ENCODE data around the gene AVPR1B.

DNA sequence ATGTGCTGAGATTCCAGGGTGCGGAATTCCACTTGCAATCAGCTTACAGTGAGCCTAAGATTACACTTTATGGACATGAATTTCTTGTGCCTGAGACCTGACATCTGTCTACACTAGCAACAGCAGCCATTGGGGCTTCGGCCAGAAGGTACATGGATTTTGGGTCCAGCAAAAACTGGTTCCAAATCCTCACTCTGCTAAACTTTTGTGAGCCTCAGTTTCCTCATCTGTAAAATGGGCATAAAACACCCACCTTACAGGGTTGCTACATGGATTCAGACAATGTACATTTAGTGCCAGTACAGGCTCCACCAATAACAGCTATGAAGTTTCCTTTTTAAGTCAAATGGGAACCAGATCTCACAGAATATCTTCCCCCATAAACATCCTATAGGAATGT lies 33.4 kb downstream of the AVPR1B start:
- TF ChIP-seq, protein P1, sequence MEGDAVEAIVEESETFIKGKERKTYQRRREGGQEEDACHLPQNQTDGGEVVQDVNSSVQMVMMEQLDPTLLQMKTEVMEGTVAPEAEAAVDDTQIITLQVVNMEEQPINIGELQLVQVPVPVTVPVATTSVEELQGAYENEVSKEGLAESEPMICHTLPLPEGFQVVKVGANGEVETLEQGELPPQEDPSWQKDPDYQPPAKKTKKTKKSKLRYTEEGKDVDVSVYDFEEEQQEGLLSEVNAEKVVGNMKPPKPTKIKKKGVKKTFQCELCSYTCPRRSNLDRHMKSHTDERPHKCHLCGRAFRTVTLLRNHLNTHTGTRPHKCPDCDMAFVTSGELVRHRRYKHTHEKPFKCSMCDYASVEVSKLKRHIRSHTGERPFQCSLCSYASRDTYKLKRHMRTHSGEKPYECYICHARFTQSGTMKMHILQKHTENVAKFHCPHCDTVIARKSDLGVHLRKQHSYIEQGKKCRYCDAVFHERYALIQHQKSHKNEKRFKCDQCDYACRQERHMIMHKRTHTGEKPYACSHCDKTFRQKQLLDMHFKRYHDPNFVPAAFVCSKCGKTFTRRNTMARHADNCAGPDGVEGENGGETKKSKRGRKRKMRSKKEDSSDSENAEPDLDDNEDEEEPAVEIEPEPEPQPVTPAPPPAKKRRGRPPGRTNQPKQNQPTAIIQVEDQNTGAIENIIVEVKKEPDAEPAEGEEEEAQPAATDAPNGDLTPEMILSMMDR (IDR thresholded peaks at IDR 0.05; ENCODE audit: extremely low read depth in 1 of 2, insufficient read depth in 1 of 2, low read depth in 1 of 2, low read length in 2 of 2) = no peak
- TF ChIP-seq EZH2 (IDR thresholded peaks at IDR 0.05; ENCODE audit: borderline replicate concordance, low read depth, low read length, severe bottlenecking) (no peak), POLR2A (IDR thresholded peaks at IDR 0.05; ENCODE audit: low read depth, low read length) (no peak), POLR2AphosphoS5 (IDR thresholded peaks at IDR 0.05; ENCODE audit: insufficient read depth, low read depth, low read length) (no peak), GATA2 (IDR thresholded peaks at IDR 0.05; ENCODE audit: insufficient read depth, insufficient read length, low read depth, low read length) (no peak), JUN (IDR thresholded peaks at IDR 0.05; ENCODE audit: borderline replicate concordance, insufficient read depth, insufficient read length, low read depth) (no peak)

Data from endothelial cell of umbilical vein (primary cell).